Astrocyte (in vitro differentiated cells and primary cell): Measurements from ENCODE around the gene CELSR2. TPM values are rescaled to one million over a fixed set of nuclear protein-coding genes. Genes with fewer than 3 reads are reported as not detected.

ENCODE experiments used
- DNase-seq: peaks from one replicate; pipeline ENCODE4 v3.0.0-alpha.2; 2010; ENCODE audit warnings: low read depth
- FAIRE-seq: peaks from 2 replicates; lab custom pipeline; 2011; peaks lifted over from hg19 to GRCh38; lab: Jason Lieb, UNC
- H2AFZ ChIP-seq: 2 replicates; pipeline ENCODE4 v1.6.0; 2012; ENCODE audit warnings: low read depth, low read length, inconsistent platforms
- H3K27ac ChIP-seq: 2 replicates; pipeline ENCODE4 v1.5.1; 2011; ENCODE audit warnings: low read depth, low read length, inconsistent platforms
- H3K27me3 ChIP-seq: 2 replicates; pipeline ENCODE4 v1.6.0; 2011; ENCODE audit warnings: low read length, inconsistent platforms; ENCODE audit not compliant: insufficient read depth
- H3K36me3 ChIP-seq: 2 replicates; pipeline ENCODE4 v1.5.1; 2011; ENCODE audit warnings: low read length, inconsistent platforms; ENCODE audit not compliant: insufficient read depth
- H3K4me1 ChIP-seq: 2 replicates; pipeline ENCODE4 v1.5.1; 2011; ENCODE audit warnings: low read length, inconsistent platforms; ENCODE audit not compliant: insufficient read depth
- H3K4me2 ChIP-seq: 2 replicates; pipeline ENCODE4 v1.6.0; 2012; ENCODE audit warnings: low read length, inconsistent platforms
- H3K4me3 ChIP-seq: 2 replicates; pipeline ENCODE4 v1.5.1; 2011; ENCODE audit warnings: low read depth, mild to moderate bottlenecking, low read length, inconsistent platforms; ENCODE audit not compliant: insufficient read depth
- H3K79me2 ChIP-seq: 2 replicates; pipeline ENCODE4 v1.6.0; 2012; ENCODE audit warnings: mild to moderate bottlenecking, low read length, inconsistent platforms; ENCODE audit not compliant: insufficient read depth
- H3K9ac ChIP-seq: 2 replicates; pipeline ENCODE4 v1.6.0; 2012; ENCODE audit warnings: mild to moderate bottlenecking, low read length, inconsistent platforms
- H3K9me3 ChIP-seq: 2 replicates; pipeline ENCODE4 v1.5.1; 2012; ENCODE audit warnings: low read depth, mild to moderate bottlenecking, low read length, inconsistent platforms; ENCODE audit not compliant: insufficient read depth
- H4K20me1 ChIP-seq: 2 replicates; pipeline ENCODE4 v1.6.0; 2012; ENCODE audit warnings: low read length, inconsistent platforms; ENCODE audit not compliant: insufficient read depth
- H3K27ac Mint-ChIP-seq: one replicate; pipeline ENCODE4 v1.8.0; 2021; ENCODE audit warnings: mild to moderate bottlenecking, mixed read lengths; ENCODE audit not compliant: unreplicated experiment
- H3K27me3 Mint-ChIP-seq: one replicate; pipeline ENCODE4 v1.8.0; 2021; ENCODE audit warnings: low read depth, mixed read lengths; ENCODE audit not compliant: unreplicated experiment
- H3K36me3 Mint-ChIP-seq: one replicate; pipeline ENCODE4 v1.8.0; 2021; ENCODE audit warnings: low read depth, mixed read lengths; ENCODE audit not compliant: unreplicated experiment
- H3K4me1 Mint-ChIP-seq: one replicate; pipeline ENCODE4 v1.8.0; 2021; ENCODE audit warnings: low read depth, mixed read lengths; ENCODE audit not compliant: unreplicated experiment
- H3K4me3 Mint-ChIP-seq: one replicate; pipeline ENCODE4 v1.8.0; 2021; ENCODE audit warnings: mild to moderate bottlenecking, moderate library complexity, mixed read lengths; ENCODE audit not compliant: unreplicated experiment
- H3K9me3 Mint-ChIP-seq: one replicate; pipeline ENCODE4 v1.8.0; 2021; ENCODE audit warnings: mild to moderate bottlenecking, mixed read lengths; ENCODE audit not compliant: unreplicated experiment
- EZH2 ChIP-seq: IDR thresholded peaks from 2 replicates; pipeline ENCODE4 v1.6.1; 2012; ENCODE audit warnings: mild to moderate bottlenecking, low read length, inconsistent platforms; ENCODE audit not compliant: insufficient read depth
- total RNA-seq: library from RNA; stranded (reverse); gene quantifications from 2 replicates; pipeline ENCODE4 v1.2.1, GENCODE V29; 2021
- TF ChIP-seq, protein P1 (sequence below): IDR thresholded peaks from 2 replicates; pipeline ENCODE4 v1.5.1; 2011; ENCODE audit warnings: low read depth, mild to moderate bottlenecking, inconsistent platforms, low read length, moderate library complexity; ENCODE audit not compliant: insufficient read depth

CELSR2 gene
- total RNA-seq, 1 donor from 2014 or later: 10.0 TPM

- peaks cover 16% of the 10 kb centered on the region for H3K4me1 Mint-ChIP-seq
- Histone ChIP-seq H3K36me3 (no peaks in the 10 kb centered on the region), H3K4me3 (no peak overlapping the region), H3K79me2 (peaks cover 13% of the 10 kb centered on the region), H4K20me1 (no peaks in the 10 kb centered on the region), H3K27ac (no peak overlapping the region), H3K4me1 (peaks cover 10% of the 10 kb centered on the region), H3K4me2 (no peak overlapping the region), H3K9ac (no peak overlapping the region), H2AFZ (no peak overlapping the region), H3K9me3 (no peaks in the 10 kb centered on the region), H3K27me3 (no peaks in the 10 kb centered on the region)
- FAIRE-seq (no peak), DNase-seq (no peak)
- H3K4me3 Mint-ChIP-seq: no peak overlapping the region
- no peak for TF ChIP-seq EZH2
- TF ChIP-seq, protein P1, sequence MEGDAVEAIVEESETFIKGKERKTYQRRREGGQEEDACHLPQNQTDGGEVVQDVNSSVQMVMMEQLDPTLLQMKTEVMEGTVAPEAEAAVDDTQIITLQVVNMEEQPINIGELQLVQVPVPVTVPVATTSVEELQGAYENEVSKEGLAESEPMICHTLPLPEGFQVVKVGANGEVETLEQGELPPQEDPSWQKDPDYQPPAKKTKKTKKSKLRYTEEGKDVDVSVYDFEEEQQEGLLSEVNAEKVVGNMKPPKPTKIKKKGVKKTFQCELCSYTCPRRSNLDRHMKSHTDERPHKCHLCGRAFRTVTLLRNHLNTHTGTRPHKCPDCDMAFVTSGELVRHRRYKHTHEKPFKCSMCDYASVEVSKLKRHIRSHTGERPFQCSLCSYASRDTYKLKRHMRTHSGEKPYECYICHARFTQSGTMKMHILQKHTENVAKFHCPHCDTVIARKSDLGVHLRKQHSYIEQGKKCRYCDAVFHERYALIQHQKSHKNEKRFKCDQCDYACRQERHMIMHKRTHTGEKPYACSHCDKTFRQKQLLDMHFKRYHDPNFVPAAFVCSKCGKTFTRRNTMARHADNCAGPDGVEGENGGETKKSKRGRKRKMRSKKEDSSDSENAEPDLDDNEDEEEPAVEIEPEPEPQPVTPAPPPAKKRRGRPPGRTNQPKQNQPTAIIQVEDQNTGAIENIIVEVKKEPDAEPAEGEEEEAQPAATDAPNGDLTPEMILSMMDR: no peak
- no peaks in the 10 kb centered on the region for H3K27me3 Mint-ChIP-seq
- H3K27ac Mint-ChIP-seq: no peak overlapping the region
- H3K36me3 Mint-ChIP-seq: peaks cover 7% of the 10 kb centered on the region
- H3K9me3 Mint-ChIP-seq: peaks cover 2% of the 10 kb centered on the region
Measured at GRCh38 chr1:109210058-109210457, 39.3 kb upstream of the CELSR2 start.

GRCh38 chr1:109213345-109213823 lies 36.0 kb upstream of the CELSR2 start:
- Mint-ChIP-seq H3K36me3 (peaks cover 16% of the 10 kb centered on the region), H3K4me3 (peak overlapping the region; percentile 42), H3K27me3 (no peaks in the 10 kb centered on the region), H3K4me1 (peaks cover 15% of the 10 kb centered on the region), H3K27ac (peak overlapping the region; percentile 29), H3K9me3 (no peaks in the 10 kb centered on the region)
- Histone ChIP-seq H3K27me3 (no peaks in the 10 kb centered on the region), H2AFZ (peak overlapping the region; percentile 84), H3K9ac (peak overlapping the region; percentile 93), H3K36me3 (peaks cover 5% of the 10 kb centered on the region), H3K27ac (peak overlapping the region; percentile 31), H3K4me1 (peaks cover 20% of the 10 kb centered on the region), H3K9me3 (no peaks in the 10 kb centered on the region), H3K4me2 (peak overlapping the region; percentile 82), H4K20me1 (peaks cover 18% of the 10 kb centered on the region), H3K79me2 (peaks cover 43% of the 10 kb centered on the region), H3K4me3 (peak overlapping the region; percentile 84)
- DNase-seq (no peak), FAIRE-seq (no peak)
- TF ChIP-seq, protein P1: no peak
- TF ChIP-seq EZH2: no peak
